Body of pancreas (tissue), 4 donors: ENCODE results near the gene TMEM181. TPM values are rescaled to one million over a fixed set of nuclear protein-coding genes. Genes with fewer than 3 reads are reported as not detected.

Source experiments
- ATAC-seq: fragments of 150-250 bp; one replicate; pipeline ENCODE4 v1.9.1; 2016
- DNase-seq, 4 donors: peaks; one replicate each; pipeline ENCODE4 v3.0.0-alpha.2; 2019
- H3K27ac ChIP-seq, 4 donors: fragments of 200-600 bp; sonication (generic); 1 replicate in 3 of 4; 2 replicates in 1 of 4; pipeline versions ENCODE4 v1.5.1 to v1.6.1; 2016 to 2019; ENCODE audit warnings: mild to moderate bottlenecking in 1 of 4, mixed read lengths in 1 of 4, moderate library complexity in 1 of 4
- H3K27me3 ChIP-seq, 2 donors: fragments of 200-600 bp; sonication (generic); one replicate each; pipeline ENCODE4 v1.6.0; 2016; ENCODE audit warnings: mild to moderate bottlenecking in 1 of 2
- H3K36me3 ChIP-seq, 2 donors: fragments of 200-600 bp; sonication (generic); replicated peaks in 1 of 2; 2 replicates each; pipeline ENCODE4 v1.5.1; 2016; ENCODE audit warnings: low read depth in 2 of 2; ENCODE audit not compliant: insufficient read depth in 1 of 2
- H3K4me1 ChIP-seq: fragments of 200-600 bp; sonication (generic); one replicate; pipeline ENCODE4 v1.6.0; 2016
- H3K4me3 ChIP-seq, 2 donors: fragments of 200-600 bp; sonication (generic); 1 replicate in 1 of 2; 2 replicates in 1 of 2; pipeline ENCODE4 v1.5.1; 2016 to 2019
- H3K9me3 ChIP-seq, 3 donors: fragments of 200-600 bp; sonication (generic); 1 replicate in 2 of 3; 2 replicates in 1 of 3; pipeline ENCODE4 v1.5.1; 2016
- POLR2A ChIP-seq, 3 donors: fragments of 450-650 bp; IDR thresholded peaks; one replicate each; pipeline ENCODE4 v1.6.1; 2016; ENCODE audit warnings: antibody characterized with exemption in 3 of 3, mild to moderate bottlenecking in 2 of 3
- WGBS, 2 donors: methylation state at CpG; one replicate each; pipeline ENCODE4 v1.1.5; 2017; 5-methylcytosine and 5-hydroxymethylcytosine counted together
- intact Hi-C: fragments of 100-400 bp; cut with DNase I; formaldehyde crosslinking; loops from one replicate; pipeline ENCODE4 v1.15.1; 2023
- total RNA-seq, 2 donors: library from RNA; depleted of rRNA; stranded (reverse); fragments of >200 nt; gene quantifications; one replicate each; pipeline ENCODE4 v1.1.0, GENCODE V29; 2016
- TF ChIP-seq, protein P1 (sequence below), 7 experiments: fragments of 450-650 bp in 4 of 7; fragments of 200-600 bp in 3 of 7; sonication (generic) in 3 of 7; IDR thresholded peaks; one replicate each; pipeline ENCODE4 v1.5.1; 2016 to 2019; ENCODE audit warnings: antibody characterized with exemption in 7 of 7

TMEM181 gene
- total RNA-seq, 2 donors from 2014 or later, result 19.8 to 34.2 TPM

DNA sequence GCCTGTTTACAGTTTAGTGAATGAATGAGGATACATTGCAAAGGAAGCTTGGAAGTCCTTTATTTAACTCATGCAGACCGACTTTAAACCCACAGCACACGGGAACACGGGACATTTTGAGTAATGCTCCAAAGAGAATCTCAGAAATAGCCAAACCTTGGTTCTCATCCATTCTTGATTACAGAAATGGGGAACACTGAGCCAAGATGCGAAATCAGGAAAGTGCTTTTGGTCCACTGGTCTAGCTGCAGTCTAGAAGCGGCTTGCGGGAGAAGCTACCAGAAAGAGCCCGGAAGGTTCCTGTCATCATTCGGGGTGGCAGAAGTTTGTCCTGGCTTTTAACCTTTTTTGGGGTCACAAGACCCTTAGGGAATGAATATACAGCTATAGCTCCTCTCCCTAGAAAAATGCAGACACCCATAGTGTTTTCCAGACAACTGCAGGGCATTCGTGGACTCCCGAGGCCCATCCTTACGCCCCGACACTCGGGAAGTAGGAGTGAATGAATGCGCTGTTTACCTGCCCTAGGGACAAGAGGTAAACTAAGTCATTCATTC lies 475 bp upstream of the TMEM181 start:
- H3K4me3 ChIP-seq, result peak overlapping the region; percentile 66 to 90
- ATAC-seq (no peak), DNase-seq (no peak)
- H3K4me1 ChIP-seq, result peaks cover 58% of the 10 kb centered on the region
- intact Hi-C loops, result no loop called here
- 34 to 49% methylated on average over 14 of the region's 14 CpGs for WGBS, 2 donors
- H3K9me3 ChIP-seq, result no peaks in the 10 kb centered on the region
- peak overlapping the region; percentile 87 to 96 (median 96) for H3K27ac ChIP-seq
- no peaks in the 10 kb centered on the region for H3K27me3 ChIP-seq
- H3K36me3 ChIP-seq, result no peaks in the 10 kb centered on the region
- no peak for TF ChIP-seq POLR2A (IDR thresholded peaks at IDR 0.05)
- TF ChIP-seq, protein P1, sequence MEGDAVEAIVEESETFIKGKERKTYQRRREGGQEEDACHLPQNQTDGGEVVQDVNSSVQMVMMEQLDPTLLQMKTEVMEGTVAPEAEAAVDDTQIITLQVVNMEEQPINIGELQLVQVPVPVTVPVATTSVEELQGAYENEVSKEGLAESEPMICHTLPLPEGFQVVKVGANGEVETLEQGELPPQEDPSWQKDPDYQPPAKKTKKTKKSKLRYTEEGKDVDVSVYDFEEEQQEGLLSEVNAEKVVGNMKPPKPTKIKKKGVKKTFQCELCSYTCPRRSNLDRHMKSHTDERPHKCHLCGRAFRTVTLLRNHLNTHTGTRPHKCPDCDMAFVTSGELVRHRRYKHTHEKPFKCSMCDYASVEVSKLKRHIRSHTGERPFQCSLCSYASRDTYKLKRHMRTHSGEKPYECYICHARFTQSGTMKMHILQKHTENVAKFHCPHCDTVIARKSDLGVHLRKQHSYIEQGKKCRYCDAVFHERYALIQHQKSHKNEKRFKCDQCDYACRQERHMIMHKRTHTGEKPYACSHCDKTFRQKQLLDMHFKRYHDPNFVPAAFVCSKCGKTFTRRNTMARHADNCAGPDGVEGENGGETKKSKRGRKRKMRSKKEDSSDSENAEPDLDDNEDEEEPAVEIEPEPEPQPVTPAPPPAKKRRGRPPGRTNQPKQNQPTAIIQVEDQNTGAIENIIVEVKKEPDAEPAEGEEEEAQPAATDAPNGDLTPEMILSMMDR (IDR thresholded peaks at IDR 0.05), result no peak

- H3K27me3 ChIP-seq, result no peaks in the 10 kb centered on the region
- peak overlapping the region; percentile 87 to 96 (median 96) for H3K27ac ChIP-seq
- no peaks in the 10 kb centered on the region for H3K9me3 ChIP-seq
- peak; percentile 36 to 53 (median 47) for DNase-seq
- 1 to 5% methylated on average over 17 to 19 of the region's 19 CpGs for WGBS, 2 donors
- H3K4me3 ChIP-seq, result peak overlapping the region; percentile 66 to 90
- no peaks in the 10 kb centered on the region for H3K36me3 ChIP-seq
- peak; percentile 43 for ATAC-seq
- intact Hi-C loops, result no loop called here
- H3K4me1 ChIP-seq, result peaks cover 48% of the 10 kb centered on the region
- TF ChIP-seq POLR2A (IDR thresholded peaks at IDR 0.05), result no peak
- TF ChIP-seq, protein P1 (IDR thresholded peaks at IDR 0.05), result no peak
These were observed 987 bp downstream of the TMEM181 start for GRCh38 chr6:158560836-158561320.

DNA sequence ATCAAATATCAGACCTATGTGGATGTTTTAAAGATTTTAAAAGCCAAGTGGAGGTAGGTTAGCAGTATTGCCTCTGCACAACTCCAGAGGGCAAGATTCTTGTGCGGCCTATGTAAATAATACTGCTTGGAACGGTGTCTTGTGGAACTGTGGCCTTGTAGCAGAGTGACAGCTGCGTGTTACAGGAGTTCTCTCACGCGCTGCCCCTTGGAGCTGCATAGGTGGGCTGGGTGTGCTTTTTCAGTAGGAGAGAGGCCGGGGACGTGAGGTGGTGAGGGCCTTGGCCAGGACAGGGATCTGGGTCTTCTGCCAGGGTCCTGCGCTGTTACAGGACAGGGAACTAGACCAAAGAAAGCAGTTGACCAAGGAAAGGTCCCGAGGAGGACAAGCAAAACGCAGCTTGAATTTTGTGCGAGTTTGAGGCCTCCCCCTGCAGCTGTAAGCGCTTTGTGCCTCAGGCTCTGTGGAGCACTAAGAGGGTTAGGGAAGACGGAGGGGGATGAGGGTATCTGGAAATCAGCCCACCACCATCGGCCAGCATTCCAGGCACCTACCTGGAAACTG lies 1.5 kb downstream of the TMEM181 start:
- peak; percentile 45 for ATAC-seq
- intact Hi-C loops, result no loop called here
- Histone ChIP-seq H3K36me3 (no peaks in the 10 kb centered on the region), H3K27me3 (no peaks in the 10 kb centered on the region), H3K4me3 (peak overlapping the region in 1 of 2 donors; percentile 66), H3K27ac (peak overlapping the region; percentile 87 to 96 (median 96)), H3K4me1 (peaks cover 45% of the 10 kb centered on the region), H3K9me3 (no peaks in the 10 kb centered on the region)
- TF ChIP-seq, protein P1 (IDR thresholded peaks at IDR 0.05), result peak in 2 of 7 experiments; percentile 13 to 24
- TF ChIP-seq POLR2A (IDR thresholded peaks at IDR 0.05), result peak in 2 of 3 donors; percentile 22 to 28
- WGBS, 2 donors, result 24 to 32% methylated on average over 9 to 14 of the region's 14 CpGs
- peak; percentile 58 to 79 (median 73) for DNase-seq

DNA sequence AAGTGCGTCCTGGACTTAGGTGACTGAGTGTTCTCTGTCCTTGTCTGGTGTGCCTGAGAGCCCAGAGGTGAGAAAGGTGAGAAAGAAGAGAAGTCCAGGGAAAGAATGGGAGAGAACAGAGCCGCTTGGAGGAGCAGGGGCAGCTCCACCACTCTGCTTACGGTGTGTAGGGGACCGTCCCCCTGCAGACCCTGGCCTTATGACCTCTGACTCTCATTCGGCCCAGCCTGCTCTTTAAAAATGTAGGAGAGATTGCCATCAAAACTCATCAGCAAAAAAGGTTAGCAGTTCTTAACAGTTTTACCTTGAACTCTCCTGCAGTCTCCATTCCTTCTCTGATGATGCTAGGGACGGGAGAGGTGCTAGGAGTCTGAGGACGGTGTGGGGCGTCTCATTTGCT lies 2.0 kb downstream of the TMEM181 start:
- DNase-seq, result no peak
- Histone ChIP-seq H3K9me3 (no peaks in the 10 kb centered on the region), H3K27ac (peak overlapping the region; percentile 87 to 96 (median 96)), H3K36me3 (no peaks in the 10 kb centered on the region), H3K27me3 (no peaks in the 10 kb centered on the region), H3K4me1 (peaks cover 49% of the 10 kb centered on the region), H3K4me3 (no peak overlapping the region)
- intact Hi-C loops, result no loop called here
- no peak for ATAC-seq
- WGBS, 2 donors, result 43% methylated on average over 7 to 8 of the region's 8 CpGs
- TF ChIP-seq, protein P1 (IDR thresholded peaks at IDR 0.05), result no peak
